ENCODE results near the gene CHN2.

The CHN2 gene

GRCh38 chr7:29365423-29365822, 170.8 kb downstream of the CHN2 start:
- H3K36me3 ChIP-seq (ENCODE audit: control insufficient read depth, insufficient read depth, low read length): no peaks in the 10 kb centered on the region
- H3K4me2 ChIP-seq (ENCODE audit: low read length): no peak overlapping the region
- H3K9ac ChIP-seq: no peak overlapping the region
- H3K9me3 ChIP-seq (ENCODE audit: control insufficient read depth, low read length): no peaks in the 10 kb centered on the region
- no peaks in the 10 kb centered on the region for H3K27me3 ChIP-seq (ENCODE audit: control insufficient read depth, insufficient read depth, low read length)
- H2AFZ ChIP-seq: no peak overlapping the region
- H3K4me1 ChIP-seq: no peaks in the 10 kb centered on the region
- H3K4me3 ChIP-seq (ENCODE audit: low read depth, low read length): no peak overlapping the region
- H3K79me2 ChIP-seq: no peaks in the 10 kb centered on the region
- H3K27ac ChIP-seq: no peak overlapping the region
- no peak for TF ChIP-seq CTCF (IDR thresholded peaks at IDR 0.05)

- no peak for TF ChIP-seq CTCF (IDR thresholded peaks at IDR 0.05)
- Histone ChIP-seq H2AFZ (no peak overlapping the region), H3K4me2 (ENCODE audit: low read length) (no peak overlapping the region), H3K27me3 (ENCODE audit: control insufficient read depth, insufficient read depth, low read length) (no peaks in the 10 kb centered on the region), H3K9ac (no peak overlapping the region), H3K4me1 (no peaks in the 10 kb centered on the region), H3K9me3 (ENCODE audit: control insufficient read depth, low read length) (no peaks in the 10 kb centered on the region), H3K79me2 (no peaks in the 10 kb centered on the region), H3K27ac (no peak overlapping the region), H3K36me3 (ENCODE audit: control insufficient read depth, insufficient read depth, low read length) (no peaks in the 10 kb centered on the region), H3K4me3 (ENCODE audit: low read depth, low read length) (no peak overlapping the region)
Observed at GRCh38 chr7:29367784-29368183, 173.2 kb downstream of the CHN2 start.

GRCh38 chr7:29369909-29370488, 175.4 kb downstream of the CHN2 start:
- Histone ChIP-seq H3K9ac (no peak overlapping the region), H3K4me2 (ENCODE audit: low read length) (no peak overlapping the region), H3K36me3 (ENCODE audit: control insufficient read depth, insufficient read depth, low read length) (no peaks in the 10 kb centered on the region), H3K27me3 (ENCODE audit: control insufficient read depth, insufficient read depth, low read length) (no peaks in the 10 kb centered on the region), H2AFZ (no peak overlapping the region), H3K9me3 (ENCODE audit: control insufficient read depth, low read length) (no peaks in the 10 kb centered on the region), H3K4me3 (ENCODE audit: low read depth, low read length) (no peak overlapping the region), H3K79me2 (no peaks in the 10 kb centered on the region), H3K27ac (no peak overlapping the region), H3K4me1 (no peaks in the 10 kb centered on the region)
- no peak for TF ChIP-seq CTCF (IDR thresholded peaks at IDR 0.05)

GRCh38 chr7:29370531-29371314, 176.1 kb downstream of the CHN2 start:
- no peak overlapping the region for H3K27ac ChIP-seq

More at GRCh38 chr7:29370531-29371314, 176.1 kb downstream of the CHN2 start:
- TF ChIP-seq CTCF (IDR thresholded peaks at IDR 0.05): no peak
- Histone ChIP-seq H3K36me3 (ENCODE audit: control insufficient read depth, insufficient read depth, low read length) (no peaks in the 10 kb centered on the region), H3K4me1 (no peaks in the 10 kb centered on the region), H2AFZ (no peak overlapping the region), H3K9me3 (ENCODE audit: control insufficient read depth, low read length) (no peaks in the 10 kb centered on the region), H3K27me3 (ENCODE audit: control insufficient read depth, insufficient read depth, low read length) (no peaks in the 10 kb centered on the region), H3K9ac (no peak overlapping the region), H3K4me2 (ENCODE audit: low read length) (no peak overlapping the region), H3K79me2 (no peaks in the 10 kb centered on the region), H3K4me3 (ENCODE audit: low read depth, low read length) (no peak overlapping the region)

All from parathyroid adenoma (tissue), 2 donors.